GM12891 (cell line): ENCODE measurements around the gene VWF.

ENCODE experiments used
- POLR2A ChIP-seq: IDR thresholded peaks from 2 replicates; pipeline ENCODE4 v1.6.1; 2011; ENCODE audit warnings: low read depth, low read length, control low read depth
- POLR2AphosphoS5 ChIP-seq: IDR thresholded peaks from 2 replicates; pipeline ENCODE4 v1.6.1; 2011; ENCODE audit warnings: low read depth, low read length, control low read depth
- POU2F2 ChIP-seq: IDR thresholded peaks from 2 replicates; pipeline ENCODE4 v1.6.1; 2011; ENCODE audit warnings: low read depth, mild to moderate bottlenecking, control low read depth, low read length, moderate library complexity

GRCh38 chr12:5972387-5972786 is 152.1 kb downstream of the VWF start:
- TF ChIP-seq POLR2A (no peak), POU2F2 (no peak), POLR2AphosphoS5 (no peak)
